GM12878 (cell line): ENCODE results near the gene GADL1. TPM values are rescaled to one million over a fixed set of nuclear protein-coding genes. Genes with fewer than 3 reads are reported as not detected.

Source experiments
- ATAC-seq: fragments of 200-7000 bp; cut with Tn5 transposase; 3 replicates; pipeline ENCODE4 v1.9.1; 2020; ENCODE audit warnings: mild to moderate bottlenecking, moderate library complexity
- BruUV-seq: library from RNA; stranded (reverse); fragments of 400-500 nt; replicated peaks from 2 replicates; lab custom pipeline; 2021; lab: Mats Ljungman, UMichigan
- CTCF ChIA-PET: fragments of 300-600 bp; sonication (Branson Sonifier 250); formaldehyde crosslinking; extraction: SDS; loops from one replicate; lab custom pipeline; 2021; ENCODE audit warnings: inconsistent platforms; lab: Yijun Ruan, JAX
- POLR2A ChIA-PET: fragments of 350-600 bp; formaldehyde crosslinking; extraction: SDS; loops from one replicate; lab custom pipeline; 2021; ENCODE audit warnings: inconsistent platforms; lab: Charles Lee
- RAD21 ChIA-PET: fragments of 300-600 bp; sonication (Branson Sonifier 250); formaldehyde crosslinking; loops from one replicate; lab custom pipeline; 2023; ENCODE audit warnings: antibody characterized with exemption; ENCODE audit not compliant: unreplicated experiment; lab: Charles Lee
- SMC1A ChIA-PET: fragments of 300-600 bp; sonication (Branson Sonifier 250); formaldehyde crosslinking; loops from one replicate; lab custom pipeline; 2023; ENCODE audit not compliant: unreplicated experiment, uncharacterized antibody; lab: Charles Lee
- DNase-seq: peaks from one replicate; pipeline ENCODE4 v3.0.0-alpha.2; 2011; ENCODE audit warnings: low read depth, low spot score
- FAIRE-seq: peaks from 3 replicates; lab custom pipeline; 2011; peaks lifted over from hg19 to GRCh38; lab: Jason Lieb, UNC
- H2AFZ ChIP-seq: 2 replicates; pipeline ENCODE4 v1.6.0; 2011; ENCODE audit warnings: low read depth, low read length, control low read depth; ENCODE audit not compliant: control insufficient read depth
- H3K27ac ChIP-seq: 2 replicates; pipeline ENCODE4 v1.5.1; 2011; ENCODE audit warnings: control low read depth; ENCODE audit not compliant: control insufficient read depth, insufficient read depth
- H3K27me3 ChIP-seq, 2 experiments: replicated peaks in 1 of 2; 2 replicates each; pipeline versions ENCODE4 v1.6.0 to v1.6.1; 2011; ENCODE audit warnings: low read length in 1 of 2; ENCODE audit not compliant: control insufficient read depth in 2 of 2, insufficient read depth in 2 of 2
- H3K36me3 ChIP-seq, 2 experiments: 2 replicates each; pipeline ENCODE4 v1.5.1; 2011; ENCODE audit warnings: low read length in 1 of 2; ENCODE audit not compliant: control insufficient read depth in 2 of 2, insufficient read depth in 2 of 2
- H3K4me1 ChIP-seq: 2 replicates; pipeline ENCODE4 v1.6.1; 2011; ENCODE audit warnings: mild to moderate bottlenecking, low read length, moderate library complexity, mixed read lengths; ENCODE audit not compliant: control insufficient read depth, insufficient read depth
- H3K4me2 ChIP-seq: 2 replicates; pipeline ENCODE4 v1.6.0; 2011; ENCODE audit warnings: control low read depth; ENCODE audit not compliant: control insufficient read depth, insufficient read depth
- H3K4me3 ChIP-seq: fragments of 200-600 bp; sonication (generic); 2 replicates; pipeline ENCODE4 v1.5.1; 2016
- H3K79me2 ChIP-seq: 2 replicates; pipeline ENCODE4 v1.6.0; 2011; ENCODE audit warnings: low read length; ENCODE audit not compliant: control insufficient read depth, insufficient read depth
- H3K9ac ChIP-seq: 2 replicates; pipeline ENCODE4 v1.8.0; 2011; ENCODE audit warnings: low read length, control low read depth, mixed read lengths; ENCODE audit not compliant: control insufficient read depth, insufficient read depth
- H3K9me3 ChIP-seq: replicated peaks from 3 replicates; pipeline ENCODE4 v1.5.1; 2011; ENCODE audit warnings: mild to moderate bottlenecking, low read length; ENCODE audit not compliant: control insufficient read depth, insufficient read depth
- H4K20me1 ChIP-seq: 2 replicates; pipeline ENCODE4 v1.6.0; 2011; ENCODE audit not compliant: control insufficient read depth, insufficient read depth
- E2F8 ChIP-seq: fragments of 450-650 bp; IDR thresholded peaks from 2 replicates; pipeline ENCODE4 v1.6.1; 2018; ENCODE audit warnings: mild to moderate bottlenecking, low read depth, moderate library complexity; ENCODE audit not compliant: partially characterized antibody
- REST ChIP-seq: IDR thresholded peaks from 2 replicates; pipeline ENCODE4 v1.6.1; 2012; ENCODE audit warnings: mild to moderate bottlenecking, low read depth, low read length
- SMARCA5 ChIP-seq: fragments of 450-650 bp; IDR thresholded peaks from 2 replicates; pipeline ENCODE4 v1.6.1; 2017; ENCODE audit warnings: mild to moderate bottlenecking
- TCF7 ChIP-seq: IDR thresholded peaks from 2 replicates; pipeline ENCODE4 v1.6.1; 2014; ENCODE audit warnings: antibody characterized with exemption, borderline replicate concordance
- ZNF592 ChIP-seq: fragments of 450-650 bp; IDR thresholded peaks from 2 replicates; pipeline ENCODE4 v1.6.1; 2017; ENCODE audit warnings: mild to moderate bottlenecking, moderate library complexity
- WGBS: methylation state at CpG from one replicate; pipeline ENCODE4 v1.1.6; 2016; ENCODE audit warnings: low lambda C conversion rate; ENCODE audit not compliant: insufficient replicate concordance, insufficient coverage; ENCODE audit errors: missing lambda C conversion rate; 5-methylcytosine and 5-hydroxymethylcytosine counted together
- in situ Hi-C: fragments of 300-500 bp; cut with MboI; formaldehyde crosslinking; loops from 9 replicates; pipeline ENCODE4 v1.14.3; 2018; ENCODE audit warnings: mixed read lengths
- intact Hi-C: fragments of 100-400 bp; cut with micrococcal nuclease; formaldehyde crosslinking; loops from one replicate; pipeline ENCODE4 v1.14.2; 2022; ENCODE audit not compliant: unreplicated experiment
- polyA plus RNA-seq, 11 experiments: library from polyadenylated mRNA; depleted of rRNA in 4 of 11; unstranded in 6 of 11; stranded (reverse) in 5 of 11; fragments of >200 nt; fragmentation: Nextera tagmentation in 4 of 11; fragmentation: Illumina TruSeq in 1 of 11; extraction: Ambion mirVana in 4 of 11; extraction: Trizol in 1 of 11; gene quantifications; 1 replicate in 1 of 11; 2 replicates in 10 of 11; pipeline versions ENCODE4 v1.2.1 to v1.2.3, GENCODE V29; 2011 to 2016; ENCODE audit warnings: inconsistent platforms in 2 of 11, missing spikeins in 2 of 11, low read depth in 1 of 11
- total RNA-seq, 4 experiments: library from RNA; depleted of rRNA in 3 of 4; stranded (reverse); fragments of >200 nt in 3 of 4; fragmentation: Illumina TruSeq in 1 of 4; extraction: Trizol in 1 of 4; gene quantifications; 2 replicates each; pipeline versions ENCODE4 v1.2.1 to v1.2.3, GENCODE V29; 2013 to 2021

Gene GADL1
- total and polyA plus RNA-seq, 10 of the 15 experiments (the other 5 are each of a cell fraction or from before 2014, with no cell fraction given): 0.04 TPM; not detected in 9

- DNase-seq (no peak), ATAC-seq (no peak), FAIRE-seq (no peak)
- intact Hi-C loops: no loop called here
- no peaks in the 10 kb centered on the region for H3K36me3 ChIP-seq
- H4K20me1 ChIP-seq: no peaks in the 10 kb centered on the region
- no peak overlapping the region for H3K9ac ChIP-seq
- no peak overlapping the region for H3K4me3 ChIP-seq
- RAD21 ChIA-PET: no interaction called here
- no peaks in the 10 kb centered on the region for H3K27me3 ChIP-seq
- 20% methylated on average over 4 of the region's 4 CpGs for WGBS
- SMC1A ChIA-PET: no interaction called here
- CTCF ChIA-PET: no interaction called here
- H3K4me2 ChIP-seq: no peak overlapping the region
- no peaks in the 10 kb centered on the region for H3K79me2 ChIP-seq
- no peaks in the 10 kb centered on the region for H3K9me3 ChIP-seq
- no peaks in the 10 kb centered on the region for H3K4me1 ChIP-seq
- H2AFZ ChIP-seq: no peak overlapping the region
- in situ Hi-C loops: no loop called here
- POLR2A ChIA-PET: no interaction called here
- no TSS peak for BruUV-seq
- TF ChIP-seq SMARCA5 (no peak), ZNF592 (no peak), TCF7 (no peak), REST (no peak), E2F8 (no peak)
- H3K27ac ChIP-seq: no peak overlapping the region
Measured at GRCh38 chr3:30707825-30708224, 186.6 kb downstream of the GADL1 start.
